ENCODE measurements around the gene CELA2B.
A peak's percentile ranks its signal among the peaks of the same experiment; 100 is the strongest.
"Not testable (repeated sequence)": the region's sequence is repeated elsewhere in the genome, so short reads cannot be mapped to it uniquely, and the experiment has no call there.

The CELA2B gene

DNA sequence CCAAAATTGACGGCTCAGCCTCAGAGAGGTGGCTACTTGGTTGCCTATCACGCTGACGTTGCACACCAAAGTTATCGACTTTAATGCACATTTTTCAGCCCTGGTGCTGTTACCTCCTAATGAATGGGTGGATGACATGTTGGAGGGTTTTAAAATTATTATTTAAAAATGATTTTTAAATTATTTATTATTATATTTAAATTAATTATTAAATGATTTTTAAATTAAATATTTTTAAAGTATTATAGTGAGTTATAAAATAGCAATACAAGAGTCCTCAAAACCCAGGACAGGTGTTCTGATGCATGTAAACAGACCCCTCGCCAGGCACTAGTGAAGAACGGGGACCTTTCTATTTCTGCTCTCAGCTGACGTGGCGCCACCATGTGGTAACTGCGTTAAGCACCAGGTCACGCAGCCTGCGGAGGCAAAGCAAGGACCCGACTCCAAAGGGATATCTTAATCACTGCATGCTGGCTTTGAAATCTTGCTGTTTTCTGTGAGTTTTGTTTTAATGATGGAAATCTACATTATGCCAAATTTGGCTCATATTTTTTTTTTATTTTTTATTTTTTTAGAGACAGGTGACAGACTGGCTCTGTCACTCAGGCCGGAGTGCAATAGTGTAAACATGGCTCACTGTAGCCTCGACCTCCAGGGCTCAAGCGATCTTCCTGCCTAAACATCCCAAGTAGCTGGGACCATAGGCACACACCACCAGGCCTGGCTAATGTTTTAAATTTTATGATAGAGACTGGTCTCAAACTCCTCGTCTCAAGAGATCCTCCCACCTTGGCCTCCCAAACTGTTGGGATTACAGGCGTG, 25.5 kb downstream of the CELA2B start:
- DNase-seq = no peak

DNA sequence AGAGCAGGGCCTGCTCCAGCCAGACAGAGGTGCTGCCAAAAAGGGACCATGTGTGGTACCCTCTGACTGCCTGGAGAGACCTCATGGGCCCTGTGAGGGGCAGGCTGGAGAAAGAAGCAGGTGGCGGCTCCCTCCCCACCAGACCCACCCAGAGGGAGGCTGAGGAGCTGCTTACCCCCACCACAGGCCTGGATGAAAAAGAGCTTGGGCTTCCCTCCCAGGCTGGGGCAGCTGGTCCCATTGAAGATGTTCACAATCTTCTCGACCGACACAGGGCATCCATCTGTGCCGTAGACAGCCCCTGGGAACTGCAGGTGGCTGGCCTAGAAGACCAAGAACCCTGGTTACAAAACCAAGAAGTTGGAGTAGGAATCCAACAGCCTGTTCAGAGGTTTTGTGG, 28.5 kb downstream of the CELA2B start:
- no peak for DNase-seq

DNA sequence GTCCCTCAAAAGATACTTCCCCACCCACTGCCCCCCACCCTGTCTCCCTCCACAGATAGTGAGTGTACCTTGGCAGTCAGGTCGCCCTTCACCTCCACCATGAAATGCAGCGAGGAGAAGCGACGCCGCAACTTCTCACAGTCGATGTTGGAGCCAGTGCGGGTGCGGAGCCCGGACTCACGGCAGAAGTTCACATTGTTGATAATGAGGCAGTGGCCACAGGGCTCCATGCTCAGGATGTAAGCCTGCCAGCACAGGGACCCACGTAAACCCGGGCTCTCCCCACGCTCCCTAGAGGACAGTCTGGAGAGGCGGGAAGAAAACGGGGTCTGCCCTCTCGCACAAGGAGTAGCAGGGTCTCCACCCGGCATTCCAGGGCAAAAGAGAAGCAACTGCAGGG, 30.9 kb downstream of the CELA2B start:
- no peak for DNase-seq

DNA sequence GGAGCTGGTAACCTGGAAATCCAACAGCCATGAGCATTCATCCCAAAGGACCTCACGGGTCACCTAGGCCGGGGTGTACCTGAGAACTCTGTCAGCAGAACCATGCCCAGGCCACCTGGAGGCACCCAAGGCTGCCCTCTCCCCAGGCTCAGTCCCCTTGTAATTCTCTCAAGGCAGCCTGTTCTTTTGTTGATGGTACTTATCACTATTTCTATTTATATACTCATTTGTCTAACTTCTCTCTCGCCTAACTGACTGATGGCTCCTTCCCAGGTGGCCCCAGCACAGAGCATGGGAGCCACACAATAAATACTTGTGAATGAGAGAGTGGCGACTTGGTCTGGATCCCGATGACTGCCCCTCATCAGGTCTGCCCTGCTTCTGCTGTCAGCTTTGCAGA, 31.4 kb downstream of the CELA2B start:
- no peak for DNase-seq

DNA sequence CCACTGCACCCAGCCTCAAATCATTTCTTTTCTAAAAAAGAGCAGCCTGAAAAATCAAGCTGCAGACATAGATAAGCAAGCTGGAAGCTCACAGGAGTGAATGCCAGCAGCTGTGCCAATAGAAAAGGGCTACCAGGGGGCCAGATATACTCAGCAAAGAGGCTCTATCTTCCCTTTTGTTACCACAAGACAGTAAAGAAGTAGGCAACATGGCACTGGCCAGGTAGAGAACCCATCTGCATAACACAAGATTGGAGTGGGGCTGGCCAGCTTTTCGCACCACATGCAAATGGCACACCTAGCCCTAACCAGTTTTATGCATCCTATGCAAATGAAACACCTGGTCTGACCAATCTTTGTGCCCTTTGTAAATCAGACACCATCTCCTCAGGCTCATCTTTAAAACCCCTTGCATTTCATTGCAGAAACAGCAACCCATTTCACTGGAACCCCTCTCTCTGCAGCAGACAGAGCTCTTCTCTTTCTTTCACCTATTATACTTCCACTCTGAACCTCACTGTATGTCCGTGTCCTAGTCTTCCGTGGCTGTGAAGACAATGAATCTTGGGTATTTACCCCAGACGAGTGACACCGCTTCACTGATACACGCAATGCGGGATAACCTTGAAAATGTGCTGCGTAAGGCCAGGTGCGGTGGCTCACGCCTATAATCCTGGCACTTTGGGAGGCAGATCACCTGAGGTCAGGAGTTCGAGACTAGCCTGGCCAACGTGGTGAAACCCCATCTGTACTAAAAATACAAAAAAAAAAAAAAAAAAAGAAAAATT, 33.0 kb downstream of the CELA2B start:
- no peak for DNase-seq

DNA sequence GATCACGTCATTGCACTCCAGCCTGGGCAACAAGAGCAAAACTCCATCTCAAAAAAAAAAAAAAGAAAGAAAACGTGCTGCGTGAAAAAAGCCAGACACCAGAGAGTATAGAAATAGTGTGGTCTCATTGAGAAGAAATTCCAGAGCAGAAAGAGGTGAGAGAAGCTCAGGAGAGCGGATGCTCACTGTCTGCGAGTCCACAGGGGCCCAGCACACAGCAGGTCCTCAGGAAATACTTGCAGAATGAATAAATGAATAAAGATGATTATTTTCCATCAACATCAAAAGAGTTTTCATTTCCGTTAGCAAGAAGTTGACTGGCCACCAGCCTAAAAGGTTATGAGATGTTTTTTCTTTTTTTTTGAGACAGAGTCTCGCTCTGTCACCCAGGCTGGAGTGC, 33.7 kb downstream of the CELA2B start:
- no peak for DNase-seq

DNA sequence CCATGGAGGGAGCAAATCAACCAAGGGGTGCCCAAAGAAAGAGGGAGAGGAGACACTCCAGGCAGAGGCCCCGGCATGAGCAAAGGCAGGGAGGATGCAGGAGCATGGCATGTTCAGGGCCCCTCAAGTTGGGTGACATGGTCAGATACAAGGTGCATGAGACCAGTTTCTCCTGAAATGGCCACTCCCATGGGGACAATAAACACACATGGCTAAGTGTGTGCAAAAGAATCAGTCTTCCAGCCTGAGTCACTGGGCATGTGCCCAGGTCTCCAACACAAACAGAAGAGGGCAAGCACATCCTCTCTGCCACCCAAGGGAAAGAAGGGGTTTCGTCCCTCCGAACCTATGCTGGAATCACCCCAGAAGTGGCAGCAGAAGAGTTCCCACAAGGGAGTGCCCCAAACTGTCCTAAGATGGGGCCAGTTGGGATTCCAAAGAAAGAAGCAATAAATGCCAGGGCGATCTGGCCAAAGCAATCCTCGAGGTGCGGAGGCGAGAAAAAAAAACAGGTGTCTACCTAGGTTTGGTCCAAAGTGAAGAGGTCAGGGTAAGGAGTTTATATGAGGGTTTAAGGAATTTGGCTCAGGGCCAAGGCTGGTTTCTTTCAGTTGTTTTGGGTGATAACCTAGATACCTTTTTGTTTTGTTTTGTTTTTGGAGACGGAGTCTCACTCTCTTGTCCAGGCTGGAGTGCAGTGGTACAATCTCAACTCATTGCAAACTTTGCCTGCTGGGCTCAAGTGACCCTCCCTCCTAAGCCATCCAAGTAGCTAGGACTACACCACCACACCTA, 34.9 kb downstream of the CELA2B start:
- DNase-seq = no peak

DNA sequence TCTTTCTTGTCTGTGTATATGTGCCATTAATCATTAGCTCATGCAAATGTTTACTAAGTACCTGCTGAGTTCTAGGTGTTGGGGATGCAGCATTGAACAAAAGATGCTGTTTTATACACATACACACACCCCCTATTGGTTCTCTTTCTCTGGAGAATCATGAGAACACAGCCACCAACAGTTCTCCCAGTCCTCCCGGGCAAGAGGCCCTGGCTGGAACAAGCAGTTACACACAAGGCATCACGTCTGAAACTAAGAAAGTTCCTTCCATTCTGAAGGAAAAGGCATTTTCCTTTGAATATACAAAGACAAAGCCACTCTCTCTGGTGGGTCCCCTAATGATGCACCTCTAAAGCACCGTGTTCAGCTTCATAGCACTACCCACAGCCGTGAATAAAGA, 37.3 kb downstream of the CELA2B start:
- DNase-seq = no peak

DNA sequence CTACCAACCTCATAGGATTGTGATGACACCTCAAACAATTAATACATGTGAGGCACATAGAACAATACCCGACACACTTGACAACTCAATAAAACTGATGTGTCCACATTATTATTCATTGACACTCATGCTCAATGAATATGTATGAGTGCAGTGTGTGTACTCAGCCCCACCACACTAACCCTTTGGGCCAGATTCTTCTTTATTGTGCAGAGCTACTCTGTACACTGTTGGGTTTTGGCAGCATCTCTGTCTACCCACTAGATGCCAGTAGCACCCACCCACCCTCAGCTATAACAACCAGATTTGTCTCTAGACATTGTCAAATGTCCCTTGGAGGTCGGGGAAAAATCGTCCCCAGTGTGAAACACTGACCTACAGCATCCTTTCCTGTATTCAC, 38.0 kb downstream of the CELA2B start:
- no peak for DNase-seq

DNA sequence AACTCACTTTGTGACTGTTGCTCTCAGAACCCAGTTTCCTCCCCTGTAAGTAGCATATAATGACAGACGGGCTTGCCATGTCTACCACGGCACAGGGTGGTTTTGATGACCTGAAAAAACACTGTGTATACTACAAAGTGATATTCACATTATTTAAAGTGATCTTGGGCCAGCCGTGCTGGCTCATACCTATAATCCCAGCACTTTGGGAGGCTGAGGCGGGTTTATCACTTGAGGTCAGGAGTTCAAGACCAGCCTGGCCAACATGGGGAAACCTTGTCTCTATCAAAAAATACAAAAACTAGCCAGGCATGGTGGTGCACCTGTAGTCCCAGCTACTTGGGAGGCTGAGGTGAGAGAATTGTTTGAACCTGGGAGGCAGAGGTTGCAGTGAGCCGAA, 38.7 kb downstream of the CELA2B start:
- not testable (repeated sequence) for DNase-seq

DNA sequence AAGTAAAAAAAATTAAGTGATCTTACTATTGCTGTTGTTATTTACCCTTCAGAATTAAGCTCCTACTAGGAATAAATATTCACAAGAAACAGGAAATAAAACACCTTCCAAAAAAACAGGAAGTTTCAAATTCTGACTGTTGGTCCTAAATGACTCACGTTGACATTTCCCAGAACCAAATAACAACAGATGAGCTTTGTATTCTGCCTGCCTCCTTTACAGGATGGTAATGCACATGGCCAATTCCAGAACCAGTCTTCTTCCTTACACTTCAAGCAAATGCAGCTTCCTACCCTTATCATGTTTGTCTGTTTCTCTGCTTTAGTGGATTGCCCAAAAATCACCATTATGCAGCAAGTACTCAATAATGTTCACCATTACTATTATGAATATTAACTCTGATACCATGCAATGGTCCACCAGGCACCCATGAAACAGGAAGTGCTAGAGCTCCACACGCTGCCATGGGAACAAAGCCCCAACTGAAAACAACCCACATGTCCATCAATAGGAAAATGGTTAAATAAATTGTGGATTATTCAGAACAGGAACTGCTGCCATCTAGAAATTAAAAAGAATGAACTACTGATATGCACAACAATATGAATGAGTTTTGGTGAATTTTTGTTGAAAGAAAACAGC, 39.2 kb downstream of the CELA2B start:
- DNase-seq = no peak

DNA sequence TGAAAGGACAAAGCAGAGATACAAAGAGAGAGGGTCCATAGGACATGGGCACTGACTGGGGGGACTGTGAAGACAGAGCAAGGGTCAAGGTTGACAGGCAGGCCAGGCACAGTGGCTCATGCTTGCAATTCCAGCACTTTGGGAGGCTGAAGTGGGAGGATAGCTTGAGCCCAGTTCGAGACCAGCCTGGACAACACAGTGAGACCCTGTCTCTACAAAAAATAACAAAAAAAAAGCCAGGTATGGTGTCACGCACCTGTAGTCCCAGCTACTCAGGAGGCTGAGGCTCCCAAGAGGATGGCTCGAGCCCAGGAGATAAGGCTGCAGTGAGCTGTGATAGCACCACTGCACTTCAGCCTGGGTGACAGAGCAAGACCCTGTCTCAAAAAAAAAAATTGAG, 43.7 kb downstream of the CELA2B start:
- DNase-seq = no peak

DNA sequence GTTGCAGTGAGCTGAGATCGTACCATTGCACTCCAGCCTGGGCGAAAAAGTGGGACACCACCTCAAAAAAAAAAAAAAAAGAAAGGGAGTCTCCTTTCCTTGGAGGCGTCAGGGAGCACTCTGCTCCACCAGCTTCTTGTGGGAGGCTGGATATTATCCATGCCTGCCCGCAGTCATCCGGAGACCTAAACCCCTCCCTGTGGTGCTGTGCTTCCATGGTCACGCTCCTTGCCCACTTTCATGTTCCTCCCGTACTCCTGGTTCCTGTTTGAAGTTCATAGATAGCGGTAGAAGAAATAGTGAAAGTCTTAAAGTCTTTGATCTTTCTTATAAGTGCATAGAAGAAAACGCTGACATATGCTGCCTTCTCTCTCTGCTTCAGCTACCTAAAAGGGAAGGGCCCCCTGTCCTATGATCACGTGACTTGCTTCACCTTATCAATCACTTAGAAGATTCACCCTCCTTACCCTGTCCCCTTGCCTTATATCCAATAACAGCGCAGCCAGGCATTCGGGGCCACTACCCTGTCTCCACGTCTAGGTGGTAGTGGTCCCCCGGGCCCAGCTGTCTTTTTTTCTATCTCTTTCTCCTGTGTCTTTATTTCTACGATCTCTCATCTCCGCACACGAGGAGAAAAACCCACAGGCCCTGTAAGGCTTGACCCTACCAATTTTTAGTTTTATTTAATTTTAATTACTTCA, 45.5 kb downstream of the CELA2B start:
- DNase-seq = not testable (repeated sequence)

DNA sequence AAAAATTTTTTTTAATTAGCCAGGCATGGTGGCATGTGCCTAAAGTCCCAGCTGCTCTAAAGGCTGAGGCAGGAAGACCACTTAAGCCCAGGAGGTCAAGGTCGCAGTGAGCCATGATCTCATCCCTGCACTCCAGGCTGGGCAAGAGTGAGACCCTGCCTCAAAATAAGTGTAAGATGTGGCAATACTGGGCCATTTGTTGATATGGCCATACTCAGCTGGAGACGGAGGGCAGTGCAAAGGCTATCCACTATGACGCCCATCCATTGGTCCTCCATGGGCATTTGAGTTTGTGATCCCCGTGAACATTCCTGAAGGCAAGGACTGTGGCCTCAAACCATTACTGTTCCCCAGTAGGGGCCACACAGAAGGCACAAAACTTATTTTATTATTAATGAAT, 46.6 kb downstream of the CELA2B start:
- DNase-seq = no peak

DNA sequence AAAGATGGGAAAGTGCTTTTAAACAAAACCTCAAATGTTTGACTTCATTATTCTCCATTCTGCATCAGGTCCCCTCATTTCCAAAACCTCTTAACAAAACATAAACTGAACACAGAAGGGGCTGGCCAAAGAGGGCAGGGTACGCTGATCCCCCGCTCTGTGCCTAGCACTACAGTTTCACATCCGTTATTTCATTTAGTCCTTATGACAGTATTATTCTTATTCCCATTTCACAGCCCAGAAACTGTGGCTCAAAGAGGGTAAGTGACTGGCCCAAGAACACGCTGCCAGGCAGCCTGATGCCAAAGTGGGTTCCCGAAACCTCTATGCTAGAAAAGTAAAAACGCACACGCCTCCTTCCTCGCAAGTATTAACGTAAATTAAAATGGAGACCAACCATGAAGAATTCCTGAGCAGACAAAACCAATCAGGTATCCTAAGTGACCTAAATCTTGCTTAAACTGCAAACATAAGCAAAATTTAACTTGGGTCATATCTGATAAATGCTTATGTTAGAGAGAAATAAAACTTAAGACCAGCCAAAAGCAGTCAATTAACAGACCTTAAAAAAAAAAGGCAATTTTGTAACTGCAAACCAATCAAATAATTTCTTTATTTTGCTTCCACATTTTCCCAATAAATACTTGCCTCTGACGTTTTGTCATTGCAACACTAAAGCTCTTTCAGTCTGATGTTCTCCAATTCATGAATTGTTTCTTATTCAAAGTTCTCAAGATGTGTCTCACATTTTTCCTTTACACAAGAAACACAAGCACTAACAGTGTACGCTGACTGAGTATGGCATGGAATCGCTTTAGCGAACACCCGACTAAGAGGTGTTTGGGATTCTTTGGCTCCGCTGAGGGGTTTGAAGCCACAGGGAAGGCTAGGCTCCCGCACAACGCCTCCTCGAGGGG, 47.5 kb downstream of the CELA2B start:
- no peak for DNase-seq

DNA sequence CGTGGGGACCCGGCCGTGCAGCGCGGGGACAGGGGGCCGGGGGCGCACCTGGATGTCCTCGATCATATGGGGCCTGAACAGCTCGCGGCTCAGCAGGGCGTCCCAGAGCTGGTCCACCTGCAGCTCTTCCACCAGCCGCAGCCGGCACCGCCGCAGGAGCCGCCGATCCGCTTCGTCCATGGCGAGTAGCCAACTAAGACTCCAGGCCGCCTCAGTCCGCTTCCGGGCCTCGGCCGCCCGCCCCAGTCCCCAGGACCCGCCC, 48.0 kb downstream of the CELA2B start, which contains the start of gene CASP9:
Gene CASP9, minus strand, starts transcription at position 195 of the 262 bp plus-strand sequence. Its CDS starts 15 bp downstream, at position 180.
- no peak for DNase-seq

DNA sequence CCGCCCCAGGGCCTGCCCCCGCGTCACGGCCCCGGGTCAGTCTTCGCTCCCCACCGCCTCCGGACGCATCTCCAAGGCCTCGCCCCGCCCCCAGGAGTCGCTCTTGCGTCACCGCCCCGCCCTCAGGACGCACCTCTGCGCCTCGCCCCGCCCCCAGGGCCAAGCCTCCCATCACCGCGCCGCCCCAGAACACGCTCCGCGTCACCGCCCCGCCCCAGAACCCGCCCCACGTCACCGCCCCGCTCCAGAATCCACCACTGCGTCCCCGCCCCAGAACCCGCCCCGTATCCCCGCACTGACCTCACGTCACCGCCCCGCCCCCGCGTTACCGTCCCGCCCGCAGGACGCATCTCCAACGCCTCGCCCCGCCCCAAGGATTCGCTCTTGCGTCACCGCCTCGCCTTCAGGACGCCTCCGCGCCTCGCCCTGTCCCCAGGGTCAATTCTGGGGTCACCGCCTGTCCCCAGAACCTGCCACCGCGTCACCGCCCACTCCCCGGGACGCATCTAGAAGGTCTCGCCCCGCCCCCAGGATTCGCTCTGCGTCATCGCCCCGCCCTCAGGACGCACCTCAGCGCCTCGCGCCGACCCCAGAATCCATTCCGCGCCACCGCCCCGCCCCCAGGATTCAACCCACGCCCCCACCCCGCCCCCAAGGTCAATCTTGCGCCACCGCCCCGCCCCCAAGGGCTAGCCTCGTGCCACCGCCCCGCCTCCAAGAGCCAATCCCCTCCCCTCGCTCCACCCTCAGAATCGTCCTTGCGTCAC, 48.6 kb downstream of the CELA2B start:
- peak; percentile 59 for DNase-seq

DNA sequence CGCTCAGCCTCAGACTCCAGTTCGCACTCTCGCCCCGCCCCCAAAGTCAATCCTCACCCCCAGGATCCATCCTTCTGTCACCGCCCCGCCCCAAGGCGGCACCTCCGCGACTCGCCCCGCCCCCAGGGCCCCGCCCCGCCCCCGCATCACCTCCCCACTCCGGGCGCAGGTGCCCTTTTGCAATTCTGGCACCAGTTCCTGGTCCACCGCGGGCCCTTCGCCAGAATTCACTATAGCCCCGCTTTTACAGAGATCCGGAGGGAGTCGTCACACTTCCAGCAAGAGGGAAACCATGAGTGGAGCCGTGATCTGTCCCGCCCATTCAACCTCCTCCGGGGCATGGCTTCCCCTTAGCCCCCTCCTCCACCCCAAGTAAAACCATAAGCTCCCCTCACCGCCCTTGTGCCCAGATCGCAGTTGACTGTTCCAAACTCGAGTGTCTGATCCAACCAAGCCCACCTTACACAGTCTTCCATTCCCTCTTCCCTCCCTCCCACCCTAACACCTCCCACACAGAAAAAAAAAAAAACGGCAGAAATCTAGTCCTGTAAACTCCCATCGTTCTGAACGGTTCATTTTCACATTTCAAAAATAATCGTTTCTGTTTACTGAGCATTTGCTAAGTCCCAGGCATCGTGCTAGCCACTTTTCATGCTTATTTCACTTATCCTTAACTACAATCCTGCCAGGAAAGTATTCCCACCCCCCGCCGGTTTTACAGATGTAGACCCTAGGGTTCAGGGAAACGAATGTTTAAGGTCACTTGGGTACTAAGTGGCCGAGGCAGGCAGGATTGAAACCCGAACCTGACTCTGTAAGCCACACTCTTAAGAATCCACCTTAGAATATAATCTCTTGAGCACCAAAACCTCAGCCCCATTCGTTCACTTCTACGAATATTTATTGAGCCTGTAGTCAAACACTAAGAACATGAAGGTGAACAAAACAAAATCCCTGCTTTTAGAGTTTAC, 49.4 kb downstream of the CELA2B start:
- DNase-seq = no peak

DNA sequence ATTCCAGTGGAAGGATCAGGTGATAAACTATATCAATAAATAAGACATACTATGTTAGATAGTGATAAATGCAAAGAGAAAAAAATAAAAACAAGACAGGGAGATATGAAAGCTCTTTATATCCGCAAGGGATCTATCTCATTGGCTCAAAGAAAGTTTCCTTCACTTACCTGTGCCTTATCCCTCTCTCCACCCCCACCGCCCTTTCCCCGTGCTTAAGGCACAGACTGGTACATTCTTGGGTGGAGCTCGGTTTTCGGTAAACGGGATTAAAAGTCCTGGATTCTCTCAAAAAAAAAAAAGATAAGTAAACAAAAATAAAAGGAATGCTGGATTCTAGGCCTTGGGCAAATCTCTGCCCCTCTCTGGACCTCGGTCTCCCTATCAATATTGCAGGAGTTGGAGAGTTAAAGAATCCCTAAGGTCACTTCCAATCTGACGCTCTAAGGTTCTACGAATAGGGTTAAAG, 50.2 kb downstream of the CELA2B start:
- DNase-seq = no peak

Data from NCI-H2081 treated with DMSO at 0.1 percent for 48 hours (cell line).